ENCODE results near the gene TRIM64C.
"Not testable (repeated sequence)": the region's sequence is repeated elsewhere in the genome, so short reads cannot be mapped to it uniquely, and the experiment has no call there.

The TRIM64C gene

GRCh38 chr11:49059012-49059411 is at the start of gene TRIM64C:
TRIM64C (minus strand) TSS chr11:49059112; CDS start chr11:49059112, 0 bp downstream.
- not testable (repeated sequence) for H3K4me3 ChIP-seq (replicated peaks; ENCODE audit: low read depth, low read length); DNase-seq (ENCODE audit: low read depth)

GRCh38 chr11:49102356-49102755 is 43.4 kb upstream of the TRIM64C start:
- not testable (repeated sequence) for H3K4me3 ChIP-seq (replicated peaks; ENCODE audit: low read depth, low read length); DNase-seq (ENCODE audit: low read depth)

GRCh38 chr11:49069897-49070296 is 11.0 kb upstream of the TRIM64C start:
- DNase-seq (ENCODE audit: low read depth); H3K4me3 ChIP-seq (replicated peaks; ENCODE audit: low read depth, low read length): not testable (repeated sequence)

DNA sequence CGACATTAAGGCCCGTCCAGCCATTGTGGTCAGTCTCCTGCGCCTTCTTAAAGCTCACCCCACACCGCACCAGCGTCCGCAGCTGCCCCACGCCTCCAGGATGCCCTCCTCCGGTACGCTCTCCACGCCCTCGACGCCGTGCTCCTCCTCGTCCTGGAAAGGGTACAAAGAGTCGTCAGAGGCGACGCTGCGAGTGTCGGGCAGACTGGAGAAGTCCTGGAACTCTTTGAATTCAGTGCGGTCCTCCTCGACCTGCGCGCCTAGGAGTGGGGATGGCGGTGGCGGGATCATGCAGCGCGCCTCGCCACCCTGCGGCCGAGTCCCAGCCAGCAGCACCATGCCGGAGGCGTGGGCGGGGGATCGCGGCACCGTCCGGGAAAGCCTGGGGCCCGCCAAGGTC is 9.1 kb downstream of the TRIM64C start:
- not testable (repeated sequence) for DNase-seq (ENCODE audit: low read depth); H3K4me3 ChIP-seq (replicated peaks; ENCODE audit: low read depth, low read length)

DNA sequence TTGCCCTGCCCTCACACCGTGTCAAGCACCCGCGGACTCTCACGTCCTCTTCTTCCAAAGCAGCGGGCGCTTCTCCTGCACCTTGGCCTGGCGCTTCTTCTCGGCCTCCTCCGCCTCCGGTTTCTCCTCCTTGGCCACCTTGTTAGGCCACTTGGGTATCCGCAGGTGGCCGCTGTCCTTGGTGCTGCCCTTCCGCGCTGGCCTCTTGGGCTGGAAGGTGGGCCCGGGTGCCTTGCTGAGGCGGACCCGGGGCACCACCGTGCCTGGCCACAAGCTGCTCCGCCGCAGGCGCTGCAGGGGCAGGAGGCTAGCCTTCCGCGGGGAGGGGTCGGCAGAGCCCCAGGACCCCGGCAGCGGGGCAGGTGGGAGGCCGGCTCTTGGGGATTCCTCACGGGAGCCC is 10.7 kb downstream of the TRIM64C start:
- H3K4me3 ChIP-seq (replicated peaks; ENCODE audit: low read depth, low read length), result not testable (repeated sequence)

GRCh38 chr11:49028523-49028922 is 30.4 kb downstream of the TRIM64C start, which contains the start of gene TRIM49B:
TRIM49B (plus strand) TSS chr11:49028823; CDS start chr11:49031600, 2,777 bp downstream.
- not testable (repeated sequence) for DNase-seq (ENCODE audit: low read depth); H3K4me3 ChIP-seq (replicated peaks; ENCODE audit: low read depth, low read length)

More for the DNA sequence above, 10.7 kb downstream of the TRIM64C start:
- not testable (repeated sequence) for DNase-seq (ENCODE audit: low read depth)
